GM18519 (cell line): ENCODE data around the gene ZMYND8.
"Not testable (repeated sequence)": the region's sequence is repeated elsewhere in the genome, so short reads cannot be mapped to it uniquely, and the experiment has no call there.

ENCODE experiments used
- ATAC-seq: cut with Tn5 transposase; IDR thresholded peaks from one replicate; pipeline ENCODE4 v1.9.1; 2021; ENCODE audit warnings: mild to moderate bottlenecking, moderate library complexity; ENCODE audit not compliant: unreplicated experiment, low FRiP score

The ZMYND8 gene

DNA sequence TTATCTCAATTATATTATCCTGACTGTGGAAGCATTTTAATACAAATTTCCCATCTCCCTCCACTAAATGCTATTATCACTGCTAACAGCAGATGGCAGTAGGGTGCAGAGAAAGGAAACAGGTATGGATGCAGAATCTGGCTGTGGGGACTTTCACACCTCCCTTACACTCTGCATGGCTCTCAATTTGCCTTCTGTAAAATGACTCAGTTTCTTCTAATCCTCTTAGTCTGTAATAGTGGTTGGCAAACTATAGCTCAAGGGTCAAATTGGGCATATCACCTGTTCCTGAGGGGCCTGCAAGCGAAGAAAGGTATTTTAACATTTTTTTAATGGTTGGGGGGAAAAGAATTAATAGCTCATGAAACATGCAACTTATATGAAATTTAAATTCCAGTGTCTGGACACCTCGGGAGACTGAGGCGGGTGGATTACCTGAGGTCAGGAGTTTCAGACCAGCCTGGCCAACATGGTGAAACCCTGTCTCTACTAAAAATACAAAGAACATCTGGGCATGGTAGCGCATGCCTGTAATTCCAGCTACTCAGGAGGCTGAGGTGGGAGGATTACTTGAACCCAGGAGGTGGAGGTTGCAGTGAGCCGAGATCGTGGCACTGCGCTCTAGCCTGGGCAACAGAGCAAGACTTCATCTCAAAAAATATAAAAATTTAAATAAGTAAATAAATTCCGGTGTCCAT lies 83.5 kb downstream of the ZMYND8 start:
- no peak for ATAC-seq

DNA sequence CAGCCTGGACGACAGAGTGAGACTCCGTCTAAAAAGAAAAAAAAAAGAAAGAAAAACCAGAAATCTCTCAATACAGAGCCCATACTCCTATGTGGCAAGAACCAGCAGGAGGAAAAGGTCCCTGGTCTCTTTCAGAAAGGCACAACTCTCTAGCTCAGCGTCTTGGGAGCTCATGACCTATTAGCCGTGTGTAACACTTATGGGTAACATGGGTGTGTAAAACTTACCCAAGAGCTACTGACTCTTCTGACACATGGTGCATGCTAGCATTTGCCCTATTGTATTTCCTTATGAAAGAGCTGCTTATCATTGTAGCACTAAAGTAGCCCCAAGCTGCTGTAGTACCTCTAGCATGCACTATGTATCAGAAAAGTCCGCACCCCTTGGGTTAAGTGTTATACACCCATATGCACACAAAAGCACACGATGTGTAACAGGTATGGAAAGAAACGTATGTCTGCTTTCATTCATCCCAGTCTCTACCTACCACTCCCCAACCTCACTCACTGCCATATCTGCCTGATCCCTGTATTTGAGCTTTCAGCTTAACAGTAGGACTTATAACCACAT lies 85.4 kb downstream of the ZMYND8 start:
- no peak for ATAC-seq

DNA sequence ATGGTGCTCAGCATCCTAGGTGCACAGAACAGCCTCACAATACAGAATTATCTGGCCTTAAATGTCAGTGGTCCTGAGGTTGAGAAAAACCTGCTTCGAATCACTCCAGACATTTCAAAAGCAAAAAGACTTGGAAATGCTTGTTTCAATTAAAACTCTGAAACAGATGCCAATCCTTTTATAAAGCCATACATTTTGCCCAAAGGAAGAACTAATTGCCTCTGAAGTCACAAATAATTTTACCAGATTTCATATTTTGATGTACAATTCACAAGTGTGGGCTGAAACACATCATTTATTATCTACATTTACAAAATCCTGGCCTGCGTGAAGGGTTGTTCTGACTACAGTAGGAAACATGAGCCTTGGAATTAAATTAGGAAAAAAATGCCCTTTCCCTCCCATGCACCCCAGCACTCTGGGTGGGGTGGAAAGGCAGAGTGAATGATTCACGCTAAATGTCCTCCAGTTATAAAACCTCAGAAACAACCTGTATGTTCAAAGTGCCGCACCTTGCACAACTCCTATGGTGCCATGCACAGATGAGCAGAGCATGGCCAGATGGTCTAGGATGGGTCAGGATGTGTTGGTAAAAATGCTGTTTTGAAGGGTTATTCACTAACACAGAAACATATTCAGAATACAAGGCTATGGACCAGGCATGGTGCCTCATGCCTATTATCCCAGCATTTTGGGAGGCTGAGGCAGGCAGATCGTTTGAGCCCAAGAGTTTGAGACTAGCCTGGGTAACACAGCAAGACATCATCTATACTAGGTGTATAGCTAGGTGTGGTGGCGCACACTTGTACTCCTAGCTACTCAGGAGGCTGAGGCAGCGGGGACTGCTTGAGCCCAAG lies 87.0 kb downstream of the ZMYND8 start:
- ATAC-seq: no peak

DNA sequence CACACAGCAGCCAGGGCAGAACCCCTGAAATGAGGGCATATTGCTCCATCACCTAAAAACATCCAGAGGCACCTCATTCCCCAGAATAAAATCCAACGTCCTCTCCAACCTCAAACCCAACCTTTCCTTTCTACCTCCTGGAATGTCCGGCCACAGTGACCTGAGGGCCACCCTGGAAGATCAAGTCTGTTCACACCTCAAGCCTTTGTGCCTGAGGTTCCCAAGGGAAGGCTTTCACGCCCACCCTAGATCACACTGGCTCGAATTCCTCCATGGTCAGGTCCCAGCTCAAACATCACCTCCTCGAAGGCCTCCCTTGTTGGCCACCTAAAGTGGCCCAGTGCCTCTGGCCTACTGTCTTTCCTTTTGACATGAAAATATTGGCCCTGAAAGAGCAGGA lies 88.9 kb downstream of the ZMYND8 start:
- ATAC-seq: no peak

DNA sequence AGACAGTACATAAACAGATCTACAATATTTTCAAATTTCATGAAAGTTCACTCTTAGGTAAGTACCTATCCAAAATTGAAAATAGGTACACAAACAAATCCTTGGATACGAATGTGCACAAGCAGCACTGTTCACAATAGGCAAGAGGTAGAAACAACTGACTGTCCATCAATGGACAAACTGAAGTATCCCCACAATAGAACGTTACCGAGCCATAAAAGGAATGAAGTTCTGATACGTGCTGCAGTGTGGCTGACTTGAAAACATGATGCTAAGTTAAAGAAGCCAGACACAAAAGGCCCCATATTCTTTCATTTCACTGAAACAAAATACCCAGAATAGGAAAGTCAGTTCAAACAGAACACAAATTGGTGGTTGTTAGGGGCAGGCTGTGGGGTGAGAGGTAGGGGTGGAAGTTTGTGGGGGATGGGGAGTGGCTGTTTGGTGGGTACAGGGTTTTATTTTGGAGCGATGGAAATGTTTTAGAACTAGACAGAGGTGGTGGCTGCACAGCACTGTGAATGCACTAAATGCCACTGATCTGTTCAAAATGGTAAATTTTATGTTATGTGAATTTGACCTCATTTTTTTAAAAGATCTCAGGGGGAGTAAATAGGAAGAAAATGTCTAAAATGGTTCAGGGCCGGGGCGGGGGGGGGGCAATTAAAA lies 89.5 kb downstream of the ZMYND8 start:
- no peak for ATAC-seq

DNA sequence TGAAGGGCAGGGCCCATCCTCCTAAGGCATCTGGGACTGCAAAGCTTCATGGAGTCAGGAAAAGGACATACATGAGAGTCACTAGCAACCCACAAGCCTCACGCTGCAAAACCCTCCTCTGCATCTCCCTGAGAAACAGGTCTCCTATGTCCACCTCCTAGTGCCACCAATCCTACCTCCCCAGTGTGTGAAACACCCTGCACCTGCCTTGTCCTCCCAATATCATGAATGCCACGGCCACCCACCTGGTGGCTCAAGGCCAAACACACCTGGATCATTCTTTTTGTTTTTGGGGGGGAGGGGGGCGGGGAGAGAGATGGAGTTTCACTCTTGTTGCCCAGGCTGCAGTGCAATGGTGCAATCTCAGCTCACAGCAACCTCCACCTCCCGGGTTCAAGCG lies 90.5 kb downstream of the ZMYND8 start:
- ATAC-seq: no peak

DNA sequence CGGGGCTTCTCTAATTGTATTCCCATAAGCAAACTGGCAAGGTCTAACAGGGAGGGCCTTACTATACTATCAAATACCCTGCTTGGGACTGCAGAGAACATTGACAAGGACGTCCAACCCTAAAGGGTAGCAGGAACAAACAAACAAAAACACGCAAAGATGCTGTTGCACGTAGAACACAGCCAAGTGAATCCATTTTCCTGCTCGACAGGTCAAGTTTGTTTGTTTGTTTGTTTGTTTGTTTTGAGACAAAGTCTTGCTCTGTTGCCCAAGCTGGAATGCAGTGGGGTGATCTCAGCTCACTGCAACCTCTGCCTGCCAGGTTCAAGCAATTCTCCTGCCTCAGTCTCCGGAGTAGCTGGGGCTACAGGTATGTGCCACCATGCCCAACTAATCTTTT lies 91.3 kb downstream of the ZMYND8 start:
- ATAC-seq: no peak

DNA sequence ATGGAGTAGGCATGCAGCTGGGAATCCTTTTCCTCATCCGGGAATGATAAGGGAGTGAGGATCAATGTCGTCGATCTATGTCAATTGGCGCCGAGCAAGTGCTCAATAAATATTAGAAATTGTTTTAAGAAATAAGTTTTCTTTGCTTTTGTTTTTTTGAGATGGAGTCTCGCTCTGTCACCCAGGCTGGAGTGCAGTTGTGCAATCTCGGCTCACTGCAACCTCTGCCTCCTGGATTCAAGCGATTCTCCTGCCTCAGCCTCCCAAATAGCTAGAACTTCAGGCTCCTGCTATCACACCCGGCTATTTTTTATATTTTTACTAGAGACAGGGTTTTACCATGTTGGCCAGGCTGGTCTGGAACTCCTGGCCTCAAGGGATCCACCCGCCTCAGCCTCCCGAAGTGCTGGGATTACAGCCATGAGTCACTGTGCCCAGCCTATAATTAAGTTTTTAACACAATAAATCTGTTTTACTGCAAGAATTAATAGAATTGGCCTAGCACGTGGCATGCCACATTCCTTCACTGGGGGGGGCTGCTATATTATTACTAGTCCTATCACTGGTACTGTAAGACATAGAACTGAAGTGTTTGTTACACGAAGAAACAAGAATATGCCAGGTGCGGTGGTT lies 92.2 kb downstream of the ZMYND8 start:
- not testable (repeated sequence) for ATAC-seq

DNA sequence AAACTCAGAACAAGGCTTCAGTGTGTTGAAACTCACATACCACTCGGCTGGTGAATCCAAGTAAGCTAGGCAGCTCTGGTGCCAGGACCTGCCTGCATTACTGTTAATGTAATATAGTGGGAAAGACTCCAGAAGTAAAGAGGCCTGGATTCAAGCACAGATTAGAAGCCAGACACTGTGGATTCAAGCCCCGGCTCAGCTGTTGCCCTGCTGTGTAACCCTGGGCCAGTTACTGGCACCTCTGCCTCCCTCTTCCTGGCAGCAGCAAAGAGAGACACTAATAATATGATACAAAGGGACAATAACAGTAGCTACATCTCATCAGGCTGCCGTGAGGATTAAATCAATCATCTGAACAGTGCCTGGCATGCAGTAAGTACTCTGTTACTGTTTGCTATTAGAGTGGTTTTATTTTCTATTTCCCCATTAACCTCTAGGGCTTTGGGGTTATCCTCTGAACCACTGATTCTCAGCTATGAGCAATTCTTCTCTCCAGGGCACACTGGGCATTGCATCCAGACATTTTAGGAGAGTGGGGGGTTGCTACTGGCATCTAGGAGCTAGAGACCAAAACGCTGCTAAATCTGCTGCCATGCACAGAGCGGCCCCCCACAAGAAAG lies 92.9 kb downstream of the ZMYND8 start:
- no peak for ATAC-seq

DNA sequence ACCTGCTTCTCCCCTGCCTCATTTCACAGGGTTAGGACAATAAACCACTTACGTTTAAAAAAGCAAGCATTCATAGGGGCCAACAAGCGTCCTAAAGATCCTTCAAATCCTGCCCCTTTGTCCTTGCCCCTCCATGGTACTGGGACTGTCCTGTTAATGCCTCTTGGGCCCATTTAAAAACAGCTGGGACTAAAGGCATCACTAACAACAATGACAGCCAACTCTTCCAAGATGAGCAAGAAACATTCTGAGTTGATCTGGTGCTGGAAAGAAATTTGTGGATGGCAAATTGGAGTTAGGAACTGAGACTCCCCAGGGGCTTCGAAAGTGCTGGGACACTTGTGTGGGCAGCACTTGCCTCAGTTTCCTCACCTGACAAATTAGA lies 93.4 kb downstream of the ZMYND8 start:
- no peak for ATAC-seq

DNA sequence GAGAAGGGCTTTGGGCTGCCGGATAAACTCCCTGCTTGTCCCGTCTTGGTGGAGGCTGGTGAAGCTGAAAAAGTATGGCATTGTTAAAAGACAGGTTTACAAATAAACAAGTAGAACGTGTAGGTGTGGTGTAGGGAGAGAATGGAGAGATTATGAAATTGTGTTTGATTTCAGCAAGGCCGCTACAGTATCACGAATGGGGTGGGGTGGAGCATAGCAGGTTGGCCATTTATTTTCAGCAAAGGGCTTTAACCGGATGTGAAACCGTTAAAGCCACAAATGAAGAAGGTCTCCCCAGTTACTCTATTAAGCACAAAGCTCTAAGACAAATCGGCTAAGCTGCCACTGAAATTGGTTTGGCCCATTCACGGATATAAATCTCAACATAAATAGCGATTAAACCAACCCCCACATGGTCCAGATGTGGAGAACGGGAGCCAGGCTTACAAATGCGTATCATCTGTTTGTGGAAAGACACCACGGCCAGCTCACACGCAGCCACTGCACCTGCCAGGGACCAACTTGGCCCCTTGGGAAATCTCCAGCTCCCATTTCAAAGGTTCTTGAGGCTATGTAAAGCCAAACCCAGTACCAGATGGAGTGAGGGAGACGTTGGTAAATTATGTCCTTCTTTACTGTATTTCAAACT lies 94.0 kb downstream of the ZMYND8 start:
- ATAC-seq: no peak

DNA sequence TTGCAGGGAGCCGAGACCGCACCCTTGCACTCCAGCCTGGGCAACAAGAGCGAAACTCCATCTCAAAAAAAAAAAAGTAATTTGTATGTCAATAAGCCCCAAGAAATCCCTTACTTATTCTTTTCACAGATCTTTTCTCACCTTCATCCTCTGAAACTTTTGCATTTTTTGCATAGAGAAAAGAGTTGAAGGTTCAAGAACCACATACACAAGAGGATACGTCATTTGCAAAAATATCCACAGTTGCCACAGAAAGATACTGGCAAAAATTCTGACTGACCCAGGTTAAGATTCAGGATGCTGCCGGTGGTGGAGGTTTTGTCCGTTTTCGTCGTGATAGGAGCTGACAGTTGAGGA lies 94.5 kb downstream of the ZMYND8 start:
- no peak for ATAC-seq

DNA sequence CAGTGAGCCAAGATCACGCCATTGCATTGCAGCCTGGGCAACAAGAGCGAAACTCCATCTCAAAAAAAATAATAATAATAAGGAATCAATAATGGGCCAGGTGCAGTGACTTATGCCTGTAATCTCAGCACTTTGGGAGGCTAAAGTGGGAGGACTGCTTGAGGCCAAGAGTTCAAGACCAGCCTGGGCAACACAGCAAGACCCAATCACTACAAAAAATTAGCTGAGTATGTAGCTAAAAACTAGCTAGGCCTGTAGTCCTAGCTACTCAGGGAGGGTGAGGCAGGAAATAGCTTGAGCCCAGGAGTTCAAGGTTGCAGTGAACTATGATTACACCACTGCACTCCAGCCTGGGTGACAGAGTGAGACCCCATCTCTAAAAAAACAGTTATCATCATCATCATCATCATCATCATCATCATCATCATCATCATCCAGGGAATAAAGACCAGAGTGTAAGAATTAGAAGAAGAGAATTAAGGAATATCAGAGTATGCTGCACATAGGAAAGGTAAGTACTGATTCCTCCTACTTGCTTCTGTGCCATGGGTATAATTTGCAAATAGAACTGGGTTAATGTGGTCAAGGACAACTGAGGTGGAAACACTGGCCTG lies 95.2 kb downstream of the ZMYND8 start:
- not testable (repeated sequence) for ATAC-seq

DNA sequence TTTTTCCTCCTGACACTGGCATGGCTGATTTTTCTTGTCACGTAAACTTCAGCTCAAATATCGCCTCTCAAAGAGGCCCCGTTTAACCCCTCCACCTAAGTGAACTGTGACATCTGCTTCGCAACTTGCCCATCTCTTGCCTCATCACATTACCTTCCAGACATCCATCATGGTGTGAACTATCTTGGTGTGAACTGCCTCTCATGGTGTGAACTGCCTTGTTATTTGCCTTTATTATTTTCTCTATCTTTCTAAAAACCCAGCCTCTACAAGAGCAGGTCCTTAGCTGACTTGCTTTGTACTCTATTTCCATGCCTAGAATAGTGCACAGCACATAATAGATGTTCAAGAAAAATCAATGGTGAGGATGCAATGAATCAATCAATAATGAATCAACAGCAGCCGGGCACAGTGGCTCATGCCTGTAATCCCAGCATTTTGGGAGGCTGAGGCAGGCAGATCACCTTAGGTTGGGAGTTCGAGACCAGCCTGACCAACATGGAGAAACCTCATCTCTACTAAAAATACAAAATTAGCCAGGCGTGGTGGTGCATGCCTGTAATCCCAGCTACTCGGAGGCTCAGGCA lies 95.9 kb downstream of the ZMYND8 start:
- ATAC-seq: not testable (repeated sequence)

DNA sequence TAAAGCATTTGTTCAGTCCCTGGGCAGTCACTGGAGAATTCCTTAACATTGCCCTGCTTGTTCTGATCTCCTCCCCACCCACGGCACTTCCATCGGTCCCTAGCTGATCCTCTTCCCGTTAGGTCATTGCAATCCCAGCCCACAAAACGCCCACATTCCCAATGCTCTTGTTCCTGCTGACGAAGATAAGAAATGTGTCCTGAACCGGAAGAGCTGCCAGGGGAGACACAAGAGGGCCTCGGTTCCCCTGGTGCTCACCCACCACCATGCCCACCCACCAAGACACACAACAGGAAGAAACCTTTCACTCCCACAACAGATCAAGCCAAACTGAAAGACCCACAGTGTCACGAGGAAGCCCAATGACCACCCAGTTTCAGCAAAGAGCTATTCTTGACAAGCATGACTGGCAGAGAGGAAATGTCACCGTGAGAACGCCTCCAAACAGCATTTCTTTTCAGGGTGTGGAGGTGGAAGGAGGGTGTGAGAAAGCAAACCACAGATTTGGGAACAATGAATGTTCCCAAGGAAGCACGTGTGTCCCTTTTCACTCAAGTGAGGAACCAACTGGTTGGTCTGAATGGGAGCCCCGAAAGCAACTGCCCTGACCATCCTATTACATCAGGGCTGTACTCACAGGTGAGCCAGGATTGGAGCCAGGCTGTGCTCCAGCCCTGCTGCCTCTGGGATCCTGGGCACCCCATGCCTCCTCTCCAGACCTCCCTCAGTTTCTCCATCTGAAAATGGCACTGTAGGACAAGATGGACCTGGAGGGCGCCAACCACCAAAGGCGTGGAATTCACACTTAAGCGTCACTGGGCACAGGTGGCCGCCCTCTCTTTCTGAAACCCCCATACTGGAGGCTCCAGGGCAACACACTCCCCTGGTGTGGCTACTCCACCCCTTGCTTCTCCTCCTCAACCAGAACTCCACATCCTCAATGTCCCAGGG lies 97.5 kb downstream of the ZMYND8 start:
- ATAC-seq: peak; percentile 41

DNA sequence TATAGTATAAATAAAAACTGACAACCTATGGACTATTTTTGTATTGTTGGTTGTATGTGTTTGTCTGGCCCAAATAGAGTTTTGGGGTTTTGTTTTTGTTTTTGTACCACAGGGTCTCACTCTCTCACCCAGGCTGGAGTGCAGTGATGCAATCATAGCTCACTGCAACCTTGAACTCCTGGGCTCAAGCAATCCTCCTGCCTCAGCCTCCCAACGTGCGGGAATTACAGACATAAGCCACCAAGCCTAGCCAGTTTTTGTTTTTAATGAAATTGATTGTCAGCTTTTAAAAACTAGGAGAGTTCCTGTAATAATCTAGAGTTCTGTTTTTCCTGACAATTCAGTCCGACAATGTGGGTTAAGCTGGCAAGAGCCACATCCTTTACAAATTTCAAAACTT lies 98.7 kb downstream of the ZMYND8 start:
- no peak for ATAC-seq

DNA sequence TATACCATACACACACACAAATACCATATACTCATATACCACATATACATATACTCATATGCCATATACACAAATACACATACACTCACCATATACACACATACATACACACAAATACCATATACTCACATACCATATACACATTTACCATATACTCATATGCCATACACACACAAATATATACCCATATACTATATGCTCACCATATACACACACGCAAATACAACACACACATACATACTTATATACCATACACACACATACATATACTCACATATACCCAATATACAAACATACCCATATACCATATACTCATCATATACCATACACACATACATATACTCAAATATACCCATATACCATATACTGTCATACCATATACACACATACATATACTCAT lies 99.2 kb downstream of the ZMYND8 start:
- ATAC-seq: no peak

DNA sequence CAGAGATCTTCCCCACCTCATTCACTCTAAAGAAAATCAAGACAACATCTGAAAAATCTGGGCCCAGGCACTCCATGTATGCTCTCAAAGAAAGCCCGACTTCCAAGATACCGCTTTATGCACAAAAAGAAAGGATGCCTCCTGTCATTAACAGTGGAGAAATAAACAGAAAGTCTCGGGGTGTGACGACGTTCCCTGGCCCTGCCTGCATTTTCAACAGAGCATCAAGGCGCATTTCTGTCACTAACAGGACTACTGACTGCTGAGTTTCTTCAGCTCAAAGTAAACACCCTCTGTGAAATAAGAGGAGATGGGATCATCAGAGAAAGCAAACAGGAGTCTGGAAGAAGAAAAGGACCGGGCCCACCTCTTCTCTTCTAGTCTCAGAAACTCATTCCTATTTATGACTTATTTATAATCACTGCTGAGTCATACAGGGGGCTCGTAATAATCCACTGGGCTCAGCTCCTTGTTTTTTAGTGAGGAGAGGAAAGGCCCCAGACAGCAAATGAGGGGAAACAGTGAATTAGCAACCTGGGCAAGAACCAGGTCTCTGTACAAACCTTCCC lies 99.7 kb downstream of the ZMYND8 start:
- ATAC-seq: no peak
